ENCODE data around the gene FHOD3. TPM values are rescaled to one million over a fixed set of nuclear protein-coding genes. Genes with fewer than 3 reads are reported as not detected.

The FHOD3 gene
- total RNA-seq, 1 experiment from 2014 or later: 0.10 TPM

GRCh38 chr18:36580874-36581750 lies 283.6 kb downstream of the FHOD3 start:
- no peaks in the 10 kb centered on the region for H3K27me3 ChIP-seq
- no peaks in the 10 kb centered on the region for H3K9me3 ChIP-seq (replicated peaks)
- H3K4me1 ChIP-seq: no peaks in the 10 kb centered on the region
- no peak overlapping the region for H3K27ac ChIP-seq
- no peaks in the 10 kb centered on the region for H3K36me3 ChIP-seq
- no peak overlapping the region for H3K4me3 ChIP-seq
- DNase-seq: no peak

GRCh38 chr18:36582988-36583745 lies 285.7 kb downstream of the FHOD3 start:
- Histone ChIP-seq H3K36me3 (no peaks in the 10 kb centered on the region), H3K4me3 (no peak overlapping the region), H3K27me3 (no peaks in the 10 kb centered on the region), H3K9me3 (replicated peaks) (no peaks in the 10 kb centered on the region), H3K27ac (no peak overlapping the region), H3K4me1 (no peaks in the 10 kb centered on the region)
- no peak for DNase-seq

- no peaks in the 10 kb centered on the region for H3K4me1 ChIP-seq
- no peaks in the 10 kb centered on the region for H3K27me3 ChIP-seq
- no peak overlapping the region for H3K4me3 ChIP-seq
- no peak for DNase-seq
- no peak overlapping the region for H3K27ac ChIP-seq
- no peaks in the 10 kb centered on the region for H3K36me3 ChIP-seq
- H3K9me3 ChIP-seq (replicated peaks): no peaks in the 10 kb centered on the region
Observed at GRCh38 chr18:36589857-36590543, 292.5 kb downstream of the FHOD3 start.

DNA sequence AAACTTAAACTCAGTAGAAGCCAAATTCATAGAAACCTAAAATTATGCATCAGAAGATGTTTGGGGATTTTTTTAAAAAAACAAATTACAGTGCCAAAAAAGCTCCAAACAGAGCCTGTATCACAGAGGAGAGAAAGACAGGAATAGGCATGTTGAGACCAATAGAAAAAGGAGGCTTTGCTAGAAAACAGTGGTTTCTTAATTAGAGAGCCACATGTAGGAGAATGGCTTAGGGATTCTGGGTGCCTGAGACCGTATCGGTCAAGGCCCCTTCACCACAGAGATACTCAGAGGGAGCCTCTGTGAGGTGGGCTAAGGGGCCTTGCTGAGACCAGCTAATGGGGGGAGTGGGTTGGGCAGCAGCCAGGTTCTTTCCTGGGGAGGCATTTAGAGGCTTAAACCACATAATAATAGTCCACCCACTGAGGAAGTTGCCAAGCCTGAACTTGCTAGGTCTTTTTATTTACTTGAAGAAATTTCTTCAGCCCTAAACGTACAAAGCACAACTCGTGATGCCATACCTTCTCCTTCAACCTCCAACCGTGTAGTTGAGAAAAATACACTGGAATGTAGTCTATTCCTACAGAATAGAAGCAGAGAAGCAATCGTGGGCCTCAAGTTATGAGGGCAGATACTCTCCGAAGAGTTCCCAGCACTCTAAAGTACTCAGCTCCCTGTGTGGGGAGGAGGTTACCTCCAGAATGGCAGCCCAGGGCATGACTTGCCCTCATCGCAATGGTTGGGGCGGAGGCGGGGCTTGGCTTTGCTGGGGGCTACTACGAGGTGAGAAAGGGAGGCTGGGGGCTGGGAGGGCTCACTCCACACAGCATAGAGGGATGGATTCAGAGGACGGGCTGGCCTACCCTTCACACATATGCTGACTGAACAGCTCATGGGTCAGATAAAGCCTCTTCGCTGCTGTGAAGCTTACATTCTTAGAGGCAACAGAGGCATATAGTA lies 293.4 kb downstream of the FHOD3 start:
- no peak for DNase-seq
- Histone ChIP-seq H3K36me3 (no peaks in the 10 kb centered on the region), H3K9me3 (replicated peaks) (no peaks in the 10 kb centered on the region), H3K27me3 (no peaks in the 10 kb centered on the region), H3K4me1 (no peaks in the 10 kb centered on the region), H3K27ac (no peak overlapping the region), H3K4me3 (no peak overlapping the region)

DNA sequence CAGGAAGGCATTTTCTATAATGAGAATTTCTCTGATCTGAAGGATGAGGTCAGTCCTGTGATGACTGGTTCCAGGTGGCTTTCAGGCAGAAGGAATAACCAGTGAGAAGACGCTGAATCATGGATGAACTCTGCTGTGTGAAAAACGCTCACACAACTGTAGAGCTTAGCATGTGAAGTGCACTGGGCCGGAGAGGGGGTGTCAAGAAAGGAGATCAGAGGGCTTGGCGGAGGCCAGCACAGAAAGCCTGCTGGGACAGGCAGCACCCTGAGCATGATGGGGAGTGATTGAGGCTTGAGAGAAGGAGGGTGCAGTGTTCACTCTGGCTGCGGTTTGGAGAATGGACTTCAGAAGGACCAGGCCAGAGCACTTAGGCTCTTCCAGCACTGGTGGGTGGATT lies 294.8 kb downstream of the FHOD3 start:
- no peaks in the 10 kb centered on the region for H3K36me3 ChIP-seq
- no peak overlapping the region for H3K4me3 ChIP-seq
- H3K9me3 ChIP-seq (replicated peaks): no peaks in the 10 kb centered on the region
- no peak overlapping the region for H3K27ac ChIP-seq
- DNase-seq: no peak
- H3K27me3 ChIP-seq: no peaks in the 10 kb centered on the region
- no peaks in the 10 kb centered on the region for H3K4me1 ChIP-seq

GRCh38 chr18:36593001-36593400 lies 295.5 kb downstream of the FHOD3 start:
- H3K9me3 ChIP-seq (replicated peaks): no peaks in the 10 kb centered on the region
- no peaks in the 10 kb centered on the region for H3K36me3 ChIP-seq
- no peak overlapping the region for H3K4me3 ChIP-seq
- H3K27me3 ChIP-seq: no peaks in the 10 kb centered on the region
- DNase-seq: no peak
- H3K27ac ChIP-seq: no peak overlapping the region
- no peaks in the 10 kb centered on the region for H3K4me1 ChIP-seq

DNA sequence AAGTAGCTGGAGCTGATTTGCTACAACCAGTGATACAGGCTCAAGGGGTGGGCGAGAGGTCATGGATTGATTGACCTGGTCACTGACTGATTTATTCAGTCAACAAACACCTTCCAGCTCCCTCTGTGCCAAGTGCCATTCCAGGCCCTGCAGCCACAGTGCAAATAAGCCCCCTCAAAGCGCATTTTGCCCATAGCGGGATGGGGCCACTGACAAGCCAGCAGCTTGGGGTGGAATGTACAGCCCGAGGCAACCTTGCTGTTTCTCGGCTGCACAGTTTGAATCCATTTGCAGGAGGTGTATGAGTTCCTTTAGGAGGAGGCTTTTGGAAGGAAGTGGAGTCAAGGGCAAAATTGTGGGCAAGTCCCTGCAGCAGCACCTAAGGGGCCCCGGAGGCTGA lies 296.1 kb downstream of the FHOD3 start:
- no peak for DNase-seq
- H3K36me3 ChIP-seq: no peaks in the 10 kb centered on the region
- no peaks in the 10 kb centered on the region for H3K9me3 ChIP-seq (replicated peaks)
- no peak overlapping the region for H3K27ac ChIP-seq
- H3K4me1 ChIP-seq: no peaks in the 10 kb centered on the region
- H3K4me3 ChIP-seq: no peak overlapping the region
- H3K27me3 ChIP-seq: no peaks in the 10 kb centered on the region

DNA sequence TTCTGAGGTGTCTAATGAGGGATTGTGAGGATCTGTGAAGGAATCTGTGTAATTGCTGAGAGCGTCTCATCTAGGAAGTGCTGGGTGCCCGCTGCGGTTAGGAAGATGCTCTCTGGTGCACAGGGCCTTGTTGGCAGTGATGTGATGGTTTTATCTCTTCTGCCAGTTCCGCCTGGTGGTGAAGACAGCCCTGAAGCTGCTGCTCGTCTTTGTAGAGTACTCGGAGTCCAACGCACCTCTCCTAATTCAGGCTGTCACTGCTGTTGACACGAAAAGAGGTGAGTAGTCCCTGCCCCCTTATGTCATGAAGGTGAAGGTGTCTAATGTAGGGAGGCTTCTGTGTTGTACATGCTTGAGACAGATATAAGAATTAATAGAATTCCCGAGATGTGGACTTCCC lies 297.1 kb downstream of the FHOD3 start:
- no peak overlapping the region for H3K27ac ChIP-seq
- no peaks in the 10 kb centered on the region for H3K4me1 ChIP-seq
- no peaks in the 10 kb centered on the region for H3K36me3 ChIP-seq
- H3K27me3 ChIP-seq: no peaks in the 10 kb centered on the region
- H3K9me3 ChIP-seq (replicated peaks): no peaks in the 10 kb centered on the region
- H3K4me3 ChIP-seq: no peak overlapping the region
- no peak for DNase-seq

GRCh38 chr18:36595046-36595817 lies 297.7 kb downstream of the FHOD3 start:
- H3K27me3 ChIP-seq: no peaks in the 10 kb centered on the region
- H3K36me3 ChIP-seq: no peaks in the 10 kb centered on the region
- no peaks in the 10 kb centered on the region for H3K9me3 ChIP-seq (replicated peaks)
- no peak overlapping the region for H3K27ac ChIP-seq
- no peaks in the 10 kb centered on the region for H3K4me1 ChIP-seq
- H3K4me3 ChIP-seq: no peak overlapping the region
- DNase-seq: no peak

DNA sequence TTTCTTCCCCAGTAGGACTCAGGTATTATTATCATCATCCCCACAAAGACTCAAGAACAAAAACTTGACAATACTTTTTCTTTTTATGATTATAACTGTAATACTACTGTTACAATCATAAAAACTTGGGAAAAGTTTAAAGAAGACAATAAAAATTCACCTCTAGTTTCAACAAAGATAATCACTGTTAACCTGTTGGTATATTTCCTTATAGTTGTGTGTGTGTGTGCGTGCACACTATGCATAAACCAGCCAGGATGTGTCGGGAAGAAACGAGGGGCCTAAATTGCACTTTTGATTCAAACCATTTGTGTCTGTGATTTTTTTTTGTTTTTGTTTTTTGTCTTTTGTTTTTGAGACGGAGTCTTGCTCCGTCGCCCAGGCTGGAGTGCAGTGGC lies 298.3 kb downstream of the FHOD3 start:
- H3K27me3 ChIP-seq: no peaks in the 10 kb centered on the region
- H3K27ac ChIP-seq: no peak overlapping the region
- no peaks in the 10 kb centered on the region for H3K36me3 ChIP-seq
- no peaks in the 10 kb centered on the region for H3K9me3 ChIP-seq (replicated peaks)
- no peak for DNase-seq
- no peak overlapping the region for H3K4me3 ChIP-seq
- no peaks in the 10 kb centered on the region for H3K4me1 ChIP-seq

DNA sequence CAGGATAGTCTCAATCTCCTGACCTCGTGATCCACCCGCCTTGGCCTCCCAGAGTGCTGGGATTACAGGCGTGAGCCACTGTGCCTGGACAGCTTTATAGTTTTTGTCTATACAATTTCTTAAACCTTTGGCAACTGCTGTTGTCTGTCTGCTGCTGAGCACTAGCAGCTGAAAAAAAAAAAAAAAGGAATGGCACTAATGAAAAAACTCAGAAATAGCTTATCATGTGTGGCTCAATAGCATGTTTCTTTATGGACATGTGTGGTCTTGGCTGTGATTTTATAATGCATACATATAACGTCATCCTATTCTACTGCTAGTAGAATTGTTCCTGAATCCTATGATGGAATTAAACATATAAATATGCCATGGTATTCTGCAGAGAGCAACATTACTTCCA lies 300.1 kb downstream of the FHOD3 start:
- Histone ChIP-seq H3K27ac (no peak overlapping the region), H3K27me3 (no peaks in the 10 kb centered on the region), H3K9me3 (replicated peaks) (no peaks in the 10 kb centered on the region), H3K4me1 (no peaks in the 10 kb centered on the region), H3K4me3 (no peak overlapping the region), H3K36me3 (no peaks in the 10 kb centered on the region)
- no peak for DNase-seq

DNA sequence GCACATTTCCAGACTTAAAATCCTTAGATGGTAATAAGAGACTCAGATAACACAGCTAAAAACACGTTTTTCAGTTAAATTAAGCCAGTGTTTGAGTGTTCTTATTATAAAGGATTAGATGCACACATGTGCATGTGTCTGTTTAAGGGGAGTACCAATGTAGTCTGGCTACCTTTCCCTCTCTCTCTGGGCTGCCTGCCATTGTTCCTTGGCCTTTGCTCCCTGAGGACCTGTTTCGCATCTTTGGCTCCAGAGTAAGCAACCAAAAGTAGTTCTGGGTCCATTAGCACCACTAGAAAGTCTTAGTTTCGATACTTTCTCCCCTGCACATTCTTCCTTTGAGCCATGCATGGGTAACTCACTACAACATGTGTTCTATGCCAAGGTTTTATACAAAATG lies 303.0 kb downstream of the FHOD3 start:
- Histone ChIP-seq H3K36me3 (no peaks in the 10 kb centered on the region), H3K4me1 (no peaks in the 10 kb centered on the region), H3K27ac (no peak overlapping the region), H3K4me3 (no peak overlapping the region), H3K9me3 (replicated peaks) (no peaks in the 10 kb centered on the region), H3K27me3 (no peaks in the 10 kb centered on the region)
- DNase-seq: no peak

DNA sequence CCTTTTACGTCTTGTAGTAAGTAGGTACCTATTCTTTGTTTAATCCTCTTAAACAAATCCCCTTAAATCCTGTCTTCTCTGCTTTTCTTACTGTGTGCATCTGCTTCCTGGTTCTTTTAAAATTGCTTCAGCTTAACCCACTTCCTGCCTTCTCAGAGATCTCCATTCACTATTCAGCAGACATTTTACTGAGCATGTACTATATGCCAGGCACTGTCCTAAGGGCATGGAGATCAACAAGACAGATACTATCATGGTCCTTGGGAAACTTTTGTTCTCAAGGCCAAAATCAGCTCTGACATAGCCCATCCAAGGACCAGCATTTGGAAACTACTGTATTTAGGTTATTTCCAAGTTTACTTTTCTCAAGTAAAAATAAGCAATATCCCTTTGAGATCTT lies 303.8 kb downstream of the FHOD3 start:
- H3K27me3 ChIP-seq: no peaks in the 10 kb centered on the region
- H3K27ac ChIP-seq: no peak overlapping the region
- no peak for DNase-seq
- H3K36me3 ChIP-seq: no peaks in the 10 kb centered on the region
- no peaks in the 10 kb centered on the region for H3K9me3 ChIP-seq (replicated peaks)
- H3K4me3 ChIP-seq: no peak overlapping the region
- no peaks in the 10 kb centered on the region for H3K4me1 ChIP-seq

GRCh38 chr18:36602071-36602470 lies 304.6 kb downstream of the FHOD3 start:
- Histone ChIP-seq H3K27me3 (no peaks in the 10 kb centered on the region), H3K36me3 (no peaks in the 10 kb centered on the region), H3K4me3 (no peak overlapping the region), H3K4me1 (no peaks in the 10 kb centered on the region), H3K9me3 (replicated peaks) (no peaks in the 10 kb centered on the region), H3K27ac (no peak overlapping the region)
- DNase-seq: no peak
